HG03045 (cell line): ENCODE data around the gene TPCN2.
"Not testable (repeated sequence)": the region's sequence is repeated elsewhere in the genome, so short reads cannot be mapped to it uniquely, and the experiment has no call there.

Experiments
- ATAC-seq: cut with Tn5 transposase; IDR thresholded peaks from one replicate; pipeline ENCODE4 v1.9.1; 2021; ENCODE audit warnings: mild to moderate bottlenecking, moderate library complexity; ENCODE audit not compliant: unreplicated experiment

TPCN2 gene

GRCh38 chr11:69073469-69073868 lies 24.7 kb downstream of the TPCN2 start:
- no peak for ATAC-seq

- ATAC-seq, result no peak
Observed at GRCh38 chr11:69074375-69075140, 25.8 kb downstream of the TPCN2 start.

DNA sequence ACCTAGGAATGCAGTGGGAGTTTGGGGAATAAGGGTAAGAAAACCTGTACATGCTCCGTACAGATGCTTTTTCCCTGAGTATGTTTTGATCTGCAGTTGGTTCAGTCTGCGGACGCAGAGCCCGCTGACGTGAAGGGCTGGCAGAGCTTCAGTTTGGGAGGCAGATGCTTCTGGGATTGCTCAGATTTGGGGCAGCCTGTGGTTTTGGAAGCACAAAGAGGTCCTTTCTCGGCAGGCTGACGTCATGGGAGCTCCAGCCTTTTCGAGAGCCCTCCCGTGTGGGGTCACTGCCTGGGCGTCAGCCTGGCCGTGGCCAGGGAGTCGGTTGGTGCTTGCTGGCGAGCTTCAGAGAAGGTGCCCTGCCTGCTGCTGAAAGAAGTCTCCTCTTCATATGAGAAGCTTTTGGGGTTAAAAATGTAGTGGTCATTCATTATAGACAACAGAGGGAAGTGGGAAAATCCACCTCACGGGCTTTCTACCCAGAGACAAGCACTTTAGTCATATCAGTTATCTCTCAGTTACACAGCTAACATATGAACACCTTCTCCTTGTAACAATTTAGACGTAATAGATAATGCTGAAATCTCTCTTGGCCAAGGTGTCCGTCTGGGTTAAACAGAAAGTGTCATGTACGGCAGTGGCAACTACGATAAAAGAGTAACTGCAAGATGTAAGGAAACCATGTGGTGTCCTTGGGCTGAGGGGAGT lies 26.8 kb downstream of the TPCN2 start:
- ATAC-seq, result no peak

GRCh38 chr11:69076129-69076791 lies 27.5 kb downstream of the TPCN2 start:
- ATAC-seq, result no peak

GRCh38 chr11:69076977-69077376 lies 28.2 kb downstream of the TPCN2 start:
- ATAC-seq, result not testable (repeated sequence)

- no peak for ATAC-seq
Observed at GRCh38 chr11:69078508-69078907, 29.8 kb downstream of the TPCN2 start.

- no peak for ATAC-seq
Observed at GRCh38 chr11:69078930-69079605, 30.3 kb downstream of the TPCN2 start.

DNA sequence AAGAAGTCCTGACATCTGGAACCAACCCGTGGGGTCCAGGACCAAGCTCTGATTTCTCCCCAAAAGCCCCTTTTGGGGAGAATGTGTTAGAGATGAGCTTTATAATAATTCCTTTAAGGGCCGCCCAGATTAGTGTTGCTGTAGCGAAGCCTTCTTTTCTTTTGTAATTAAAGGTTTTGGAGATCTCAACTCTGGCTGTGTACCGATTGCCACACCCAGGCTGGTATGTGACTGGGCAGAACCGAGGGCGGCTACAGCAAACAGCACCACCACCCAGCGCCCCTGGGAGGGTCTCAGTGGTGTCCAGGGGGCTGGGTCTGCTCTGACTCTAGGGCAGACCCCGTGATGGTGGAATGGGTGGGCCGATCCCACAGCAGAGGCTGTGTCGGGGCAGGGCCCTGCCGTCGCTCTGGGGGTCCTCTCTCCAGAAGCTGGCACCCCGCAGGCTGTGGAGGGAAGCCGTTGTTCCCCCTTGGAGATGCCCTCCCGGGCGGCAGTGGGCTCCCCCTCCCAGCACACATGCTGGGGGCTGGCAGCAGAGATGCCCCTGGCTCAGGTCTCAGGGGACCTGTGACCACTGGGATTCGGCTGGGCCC lies 31.0 kb downstream of the TPCN2 start:
- no peak for ATAC-seq

GRCh38 chr11:69080257-69080995 lies 31.7 kb downstream of the TPCN2 start:
- no peak for ATAC-seq

DNA sequence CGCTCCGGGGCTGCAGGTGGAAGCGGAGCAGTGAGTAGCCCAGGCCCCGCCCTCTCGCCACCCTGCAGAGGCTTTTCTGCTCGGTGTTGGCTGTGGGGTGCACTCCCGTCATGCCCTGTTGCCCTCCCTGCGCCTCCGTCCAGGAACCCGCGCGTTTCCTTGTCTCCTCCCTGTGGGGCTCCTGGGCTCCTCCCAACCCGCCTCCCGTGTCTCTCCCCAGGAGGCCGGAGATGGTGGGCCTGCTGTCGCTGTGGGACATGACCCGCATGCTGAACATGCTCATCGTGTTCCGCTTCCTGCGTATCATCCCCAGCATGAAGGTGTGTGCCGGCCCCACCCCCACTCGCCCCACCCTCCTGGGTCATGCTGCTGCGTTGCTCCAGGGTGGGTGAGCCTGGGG lies 32.4 kb downstream of the TPCN2 start:
- ATAC-seq, result no peak

DNA sequence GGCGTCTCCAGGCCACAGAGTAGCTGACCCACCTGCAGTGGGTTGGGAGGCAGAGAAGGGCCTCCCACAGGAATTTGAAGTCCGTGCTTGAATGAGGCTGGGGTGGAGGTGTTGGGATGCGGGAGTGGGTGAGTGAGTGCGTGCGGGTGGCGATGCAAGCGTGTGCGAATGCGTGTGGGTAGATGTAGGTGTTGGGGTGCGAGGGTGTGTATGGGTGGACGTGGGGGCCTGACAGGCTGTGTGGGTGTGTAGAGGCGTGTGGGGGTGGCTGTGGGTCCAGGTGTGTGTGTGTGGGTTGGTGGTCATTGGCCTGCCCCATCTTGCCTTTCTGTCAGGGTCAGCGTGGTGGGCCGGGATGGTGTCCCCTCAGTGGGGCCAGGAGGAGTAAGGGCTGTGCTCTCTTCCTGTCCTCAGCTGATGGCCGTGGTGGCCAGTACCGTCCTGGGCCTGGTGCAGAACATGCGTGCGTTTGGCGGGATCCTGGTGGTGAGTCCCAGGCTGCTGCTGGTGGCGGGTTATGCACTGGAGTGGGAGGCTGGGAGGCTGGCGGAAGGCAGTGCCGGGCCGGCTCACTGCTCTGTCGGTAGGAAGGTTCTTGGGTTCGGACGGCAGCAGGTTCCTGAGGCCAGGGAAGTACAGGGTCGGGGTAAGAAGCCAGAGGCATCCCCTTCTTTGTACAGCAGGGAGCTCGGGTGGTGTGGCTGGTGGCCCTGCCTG lies 35.0 kb downstream of the TPCN2 start:
- ATAC-seq, result no peak

DNA sequence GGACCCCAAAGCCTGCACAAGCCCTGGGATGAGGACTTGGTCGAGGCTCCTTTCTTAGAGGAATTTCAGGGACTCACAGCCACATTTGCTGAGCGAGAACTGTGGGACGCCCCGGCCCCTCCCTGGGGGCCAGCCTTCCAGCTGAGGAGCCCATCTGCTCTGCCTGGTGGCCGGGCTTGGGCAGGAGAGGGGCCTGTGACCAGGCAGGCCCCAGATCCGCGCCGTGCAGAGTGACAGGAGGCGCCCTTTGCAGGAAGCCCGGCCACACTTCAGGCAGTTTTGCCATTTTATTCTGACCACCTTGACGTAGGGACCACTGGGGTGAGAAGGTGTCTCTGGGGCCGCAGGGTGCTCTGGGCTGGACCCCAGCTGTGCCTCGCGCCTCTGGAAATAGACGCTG lies 35.6 kb downstream of the TPCN2 start:
- no peak for ATAC-seq

DNA sequence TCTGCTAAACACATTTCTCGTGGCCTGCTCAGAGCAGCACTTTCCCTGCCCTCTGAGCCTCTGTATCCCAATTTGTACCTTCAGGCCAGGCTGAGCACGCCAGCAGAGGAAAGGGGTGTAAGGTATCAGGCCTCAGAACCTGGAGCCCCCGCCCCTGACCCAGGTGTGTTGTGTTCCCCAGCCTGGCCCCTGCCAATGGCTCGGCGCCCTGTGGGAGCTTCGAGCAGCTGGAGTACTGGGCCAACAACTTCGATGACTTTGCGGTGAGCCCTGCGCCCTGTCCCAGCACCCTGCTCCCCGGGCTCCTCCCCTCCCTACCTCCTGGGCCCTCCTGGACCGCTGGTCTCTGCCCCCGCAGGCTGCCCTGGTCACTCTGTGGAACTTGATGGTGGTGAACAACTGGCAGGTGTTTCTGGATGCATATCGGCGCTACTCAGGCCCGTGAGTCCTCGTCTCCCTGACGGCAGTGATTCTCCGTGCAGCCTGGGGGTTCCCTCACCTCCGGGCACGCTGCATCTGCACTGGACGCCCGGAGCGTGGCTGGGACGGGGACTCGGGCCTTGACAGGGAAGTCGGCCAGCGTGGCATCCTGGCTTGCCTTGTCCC lies 36.9 kb downstream of the TPCN2 start:
- ATAC-seq, result no peak

- no peak for ATAC-seq
Observed at GRCh38 chr11:69086152-69087132, 37.7 kb downstream of the TPCN2 start.

DNA sequence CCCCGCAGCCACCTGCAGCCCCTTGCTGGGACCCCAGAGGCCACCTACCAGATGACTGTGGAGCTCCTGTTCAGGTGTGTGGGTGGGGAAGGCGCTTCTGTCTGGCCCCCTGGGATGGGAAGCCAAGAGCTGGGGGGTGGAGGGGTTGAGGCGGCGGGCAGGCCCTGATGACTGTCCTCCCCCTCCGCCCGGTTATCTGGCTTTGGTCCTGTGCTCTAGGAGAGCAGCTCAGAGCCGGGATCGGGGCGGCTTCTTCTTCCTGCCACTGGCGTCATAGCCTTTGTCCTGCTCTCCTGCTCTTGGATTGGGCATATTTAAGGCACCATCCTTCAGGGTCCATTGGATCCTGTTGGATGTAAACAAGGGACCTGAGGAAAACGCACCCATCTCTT lies 38.4 kb downstream of the TPCN2 start:
- no peak for ATAC-seq

GRCh38 chr11:69087811-69088210 lies 39.1 kb downstream of the TPCN2 start:
- no peak for ATAC-seq

DNA sequence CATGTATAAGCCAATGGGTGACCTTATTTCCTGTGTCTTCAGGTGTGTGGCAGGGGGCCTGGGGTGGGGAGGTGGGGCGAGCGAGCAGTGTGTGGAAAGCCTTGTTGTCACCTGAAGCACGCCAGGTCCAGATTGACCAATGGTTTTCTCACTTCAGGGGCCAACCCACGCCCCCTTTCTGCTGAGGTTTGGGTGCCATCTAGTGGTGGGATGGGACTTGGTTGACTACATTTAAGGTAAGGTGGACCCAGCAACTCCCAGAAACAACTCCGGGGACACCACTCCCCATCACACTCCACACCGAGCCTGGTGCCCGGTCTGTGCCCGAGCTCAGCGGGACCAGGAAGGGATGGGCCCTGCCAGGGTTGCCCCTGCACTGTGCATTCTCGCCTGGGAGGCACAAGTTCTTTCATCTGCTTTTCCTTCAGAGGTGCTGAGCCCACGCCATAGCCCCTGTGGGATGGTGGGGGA lies 40.0 kb downstream of the TPCN2 start:
- no peak for ATAC-seq

DNA sequence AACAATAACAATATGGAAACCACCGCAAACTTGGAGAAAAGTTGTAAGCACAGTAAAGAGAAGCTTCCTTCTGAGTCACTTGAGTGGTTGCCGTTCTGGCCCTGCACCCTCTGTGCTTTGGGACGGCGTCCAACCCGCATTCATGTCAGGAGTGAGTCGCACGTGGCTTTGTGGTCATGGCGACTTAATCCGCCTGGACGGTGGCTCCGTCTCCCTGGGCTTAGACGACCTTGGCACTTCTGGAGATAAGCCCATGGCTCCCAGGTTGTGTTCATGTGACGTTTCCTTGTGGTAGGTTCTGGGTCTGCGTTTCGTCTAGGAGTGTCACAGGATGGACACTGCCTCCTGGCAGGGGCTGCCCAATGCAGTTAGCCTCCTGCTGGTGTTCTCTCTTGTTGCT lies 40.5 kb downstream of the TPCN2 start:
- ATAC-seq, result no peak
